GM18505 (cell line): ENCODE data around the gene PLEKHG3.

Experiments used
- ATAC-seq: cut with Tn5 transposase; IDR thresholded peaks from one replicate; pipeline ENCODE4 v1.9.1; 2021; ENCODE audit not compliant: unreplicated experiment
- POLR2A ChIP-seq: IDR thresholded peaks from 4 replicates; pipeline ENCODE4 v1.6.1; 2011; ENCODE audit warnings: borderline replicate concordance; ENCODE audit not compliant: insufficient read depth, insufficient read length; ENCODE audit errors: extremely low read depth

The PLEKHG3 gene

GRCh38 chr14:64745511-64746091, 41.4 kb downstream of the PLEKHG3 start:
- TF ChIP-seq POLR2A, result no peak
- no peak for ATAC-seq

DNA sequence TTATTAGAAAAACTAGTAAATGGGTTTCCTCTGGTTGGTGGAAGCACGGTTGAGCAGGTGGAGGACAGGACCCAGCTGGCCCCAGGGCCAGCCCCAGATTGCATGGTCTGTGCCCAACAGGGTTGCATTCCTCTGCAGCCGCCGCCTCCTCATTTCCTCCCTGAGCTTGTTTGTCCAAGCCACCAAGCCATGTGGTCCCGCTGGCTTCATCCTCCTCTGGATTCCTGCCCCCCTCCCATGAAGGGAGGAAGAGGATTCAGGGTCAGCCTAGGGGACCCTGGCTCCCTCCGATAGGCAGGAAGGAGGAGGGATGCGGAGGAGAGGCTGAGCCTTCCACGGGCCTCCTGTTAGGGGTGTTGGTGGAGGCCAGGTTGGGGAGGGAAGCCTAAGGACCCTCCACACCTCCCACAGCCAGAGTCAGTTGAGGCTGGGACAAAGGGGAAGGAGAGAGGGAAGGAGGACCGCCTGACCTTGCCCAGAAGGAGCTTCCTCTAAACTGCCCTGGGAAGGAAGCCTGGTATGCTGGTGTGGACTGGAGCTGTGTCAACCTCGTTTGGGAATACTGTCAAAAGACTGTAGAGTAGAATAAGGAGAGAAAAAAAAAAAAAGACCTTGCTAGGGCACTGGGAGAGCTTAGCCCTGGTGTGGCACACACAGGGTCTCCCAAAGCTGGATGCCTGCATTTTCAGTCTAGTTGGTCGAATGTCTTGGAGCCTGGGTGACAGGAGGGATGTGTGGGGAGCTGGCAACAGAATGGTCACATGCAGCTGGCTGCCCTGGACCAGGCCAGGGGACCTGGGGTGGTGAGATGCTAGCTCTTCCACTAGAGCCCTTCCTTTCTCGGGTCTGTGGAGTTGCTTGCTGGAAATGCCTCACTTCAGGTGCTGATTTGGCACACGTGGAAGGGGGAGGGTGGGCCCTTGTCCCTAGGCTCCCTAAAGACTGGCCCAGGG, 42.4 kb downstream of the PLEKHG3 start:
- TF ChIP-seq POLR2A, result no peak
- ATAC-seq, result no peak

DNA sequence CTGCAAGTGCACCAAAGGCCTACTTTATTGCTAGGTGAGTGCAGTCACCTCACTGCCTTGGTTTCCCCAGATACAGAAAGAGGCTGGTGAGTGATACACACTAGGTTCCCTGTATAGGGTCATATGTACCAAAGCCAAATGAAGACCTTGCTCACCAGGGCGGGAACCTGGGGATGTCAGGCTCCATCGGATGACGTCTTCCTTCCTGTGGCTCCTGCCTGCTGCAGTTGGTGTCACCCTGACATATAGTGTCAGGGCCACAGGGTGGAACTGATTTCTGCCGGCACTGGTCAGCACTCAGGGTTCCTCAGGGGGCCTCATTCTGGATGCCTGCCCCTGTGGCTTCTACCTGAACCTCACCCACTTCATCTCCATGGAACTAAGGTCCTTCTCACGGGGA, 43.1 kb downstream of the PLEKHG3 start:
- no peak for ATAC-seq
- TF ChIP-seq POLR2A, result no peak

DNA sequence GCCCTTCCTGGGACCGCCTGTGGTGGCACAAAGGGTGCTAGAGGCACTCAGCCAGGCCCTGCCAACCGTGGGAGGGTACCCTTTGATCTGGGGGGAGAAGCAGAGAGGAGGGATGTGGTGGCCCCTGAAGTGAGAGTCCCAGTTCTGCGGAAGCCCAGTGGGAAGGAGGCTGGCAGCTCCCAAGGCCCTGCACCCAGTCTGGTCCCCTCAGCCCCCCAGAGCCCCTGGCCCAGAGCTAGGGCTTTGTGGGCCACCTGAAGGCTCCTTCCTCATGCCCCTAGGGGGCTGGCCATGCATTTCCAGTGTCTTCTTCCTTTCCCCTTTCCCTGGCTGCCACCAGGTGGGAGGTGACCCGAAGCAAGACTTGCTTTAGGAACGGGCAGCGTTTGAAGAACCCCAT, 44.3 kb downstream of the PLEKHG3 start:
- ATAC-seq, result no peak
- no peak for TF ChIP-seq POLR2A

GRCh38 chr14:64748995-64749714, 44.9 kb downstream of the PLEKHG3 start:
- ATAC-seq, result no peak
- TF ChIP-seq POLR2A, result no peak

- no peak for TF ChIP-seq POLR2A
- no peak for ATAC-seq
Measured at GRCh38 chr14:64752909-64753308, 48.7 kb downstream of the PLEKHG3 start.

DNA sequence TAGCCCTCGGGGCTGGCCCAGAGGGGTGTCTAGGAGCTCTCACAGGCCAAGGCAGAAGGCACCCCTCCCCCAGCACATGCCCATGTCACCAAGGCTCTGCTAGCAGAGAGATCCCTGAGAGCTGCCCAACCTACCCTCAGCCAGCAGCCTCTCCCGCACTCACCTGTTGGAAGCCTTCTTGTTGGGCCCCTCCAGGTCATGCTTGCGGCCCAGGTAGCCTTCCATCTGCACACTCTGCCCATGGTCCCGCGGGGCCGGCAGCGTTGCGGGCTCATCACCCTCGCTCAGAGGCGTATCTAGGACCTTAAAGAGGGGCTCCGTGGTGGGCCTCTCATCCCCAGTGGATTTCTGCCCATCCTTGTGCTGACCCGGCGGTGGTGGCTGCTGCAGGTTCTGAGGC, 49.1 kb downstream of the PLEKHG3 start:
- ATAC-seq, result no peak
- no peak for TF ChIP-seq POLR2A

- ATAC-seq, result no peak
- no peak for TF ChIP-seq POLR2A
Measured at GRCh38 chr14:64753999-64754398, 49.8 kb downstream of the PLEKHG3 start.

DNA sequence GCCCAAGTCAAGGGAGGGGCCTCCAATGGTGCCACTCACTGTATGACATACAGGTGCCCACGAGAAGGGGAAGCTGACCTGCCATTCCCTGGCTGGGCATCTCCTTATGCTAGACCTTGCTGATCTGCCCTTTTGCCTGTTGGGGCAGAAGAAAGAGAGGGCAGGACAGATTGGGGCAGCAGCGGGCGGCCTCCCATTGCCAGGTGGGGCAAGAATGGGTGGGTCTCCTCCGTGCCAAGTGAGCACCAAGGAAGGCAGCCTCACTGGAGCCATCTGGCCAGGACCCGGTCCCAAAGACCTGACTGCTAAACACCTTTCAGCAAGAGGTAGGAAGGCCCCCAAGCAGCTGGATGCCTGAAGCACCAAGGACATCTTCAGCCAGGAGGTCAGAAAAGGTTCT, 50.5 kb downstream of the PLEKHG3 start:
- TF ChIP-seq POLR2A, result no peak
- ATAC-seq, result no peak

GRCh38 chr14:64755781-64756221, 51.6 kb downstream of the PLEKHG3 start:
- ATAC-seq, result no peak
- TF ChIP-seq POLR2A, result no peak

DNA sequence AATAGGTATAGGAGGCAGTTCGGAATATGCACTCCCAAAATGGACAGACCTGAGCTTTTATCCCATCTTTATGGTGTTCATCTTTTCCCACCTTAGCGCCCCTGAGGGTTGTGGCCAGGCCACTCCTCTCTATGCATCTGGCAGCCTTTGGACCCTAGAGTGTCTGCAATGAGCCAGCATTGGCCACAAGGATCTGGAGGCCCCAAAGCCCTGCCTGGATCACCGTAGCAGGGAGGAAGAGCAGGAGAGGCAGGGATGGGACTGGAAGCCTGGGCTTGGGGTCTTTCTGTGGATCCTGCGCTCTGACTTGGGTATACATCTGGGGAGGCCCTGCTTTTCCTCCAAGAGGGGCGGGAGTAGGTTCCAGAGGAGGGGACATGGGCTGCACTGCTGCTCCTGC, 52.5 kb downstream of the PLEKHG3 start:
- no peak for ATAC-seq

GRCh38 chr14:64757601-64758000, 53.4 kb downstream of the PLEKHG3 start:
- ATAC-seq, result no peak
- no peak for TF ChIP-seq POLR2A

More for the DNA sequence above, 52.5 kb downstream of the PLEKHG3 start:
- TF ChIP-seq POLR2A, result no peak

DNA sequence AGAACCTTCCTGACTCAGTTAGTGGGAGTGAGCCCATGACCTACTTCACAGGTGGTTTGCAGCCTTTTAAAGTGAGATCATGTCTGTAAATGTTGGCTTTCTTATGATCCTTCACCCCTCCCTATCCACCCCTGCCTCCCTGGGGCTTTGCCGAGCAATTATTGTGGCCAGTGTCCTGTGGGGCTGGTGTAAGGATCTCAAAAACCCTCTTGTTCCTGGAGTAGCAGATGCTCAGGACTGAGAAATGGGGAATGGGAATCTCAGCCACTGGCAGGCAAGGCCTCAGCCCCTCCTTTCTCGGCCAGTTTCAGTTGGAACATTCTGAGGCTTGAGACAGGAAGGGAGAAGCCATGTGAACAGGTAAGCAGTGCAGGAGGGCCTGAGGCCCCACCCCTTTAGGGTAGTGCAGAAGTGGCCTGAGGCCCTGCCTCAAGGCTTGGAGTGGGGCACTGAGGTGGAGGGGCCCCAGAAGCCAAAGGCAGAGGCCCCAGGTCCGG, 53.8 kb downstream of the PLEKHG3 start:
- no peak for TF ChIP-seq POLR2A
- no peak for ATAC-seq
